HG03039 (cell line): ENCODE measurements around the gene FAM20C.
"Not testable (repeated sequence)": the region's sequence is repeated elsewhere in the genome, so short reads cannot be mapped to it uniquely, and the experiment has no call there.

Experiments
- ATAC-seq: cut with Tn5 transposase; IDR thresholded peaks from one replicate; pipeline ENCODE4 v1.9.1; 2021; ENCODE audit warnings: mild to moderate bottlenecking, moderate library complexity; ENCODE audit not compliant: unreplicated experiment

Gene FAM20C

DNA sequence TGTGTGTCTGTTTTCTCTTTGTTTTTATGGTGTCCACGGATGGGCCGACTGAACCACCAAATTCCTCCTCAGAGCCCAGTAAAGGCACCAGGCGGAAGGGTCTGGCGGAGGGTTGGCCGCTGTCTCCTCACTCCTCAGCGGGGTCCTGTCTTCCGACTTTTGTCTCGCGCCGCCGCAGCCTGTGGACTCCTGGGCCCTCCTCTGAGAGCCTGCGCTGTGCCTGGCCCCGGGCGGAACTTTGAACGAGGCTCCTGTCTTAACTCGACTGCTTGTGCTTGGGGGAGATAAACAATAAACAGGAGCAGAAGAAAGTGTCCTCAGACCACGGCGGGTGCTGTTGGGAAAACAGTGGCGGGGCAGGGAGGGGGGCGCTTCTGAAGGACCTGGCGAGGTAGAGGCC, 2.2 kb upstream of the FAM20C start:
- ATAC-seq: no peak

DNA sequence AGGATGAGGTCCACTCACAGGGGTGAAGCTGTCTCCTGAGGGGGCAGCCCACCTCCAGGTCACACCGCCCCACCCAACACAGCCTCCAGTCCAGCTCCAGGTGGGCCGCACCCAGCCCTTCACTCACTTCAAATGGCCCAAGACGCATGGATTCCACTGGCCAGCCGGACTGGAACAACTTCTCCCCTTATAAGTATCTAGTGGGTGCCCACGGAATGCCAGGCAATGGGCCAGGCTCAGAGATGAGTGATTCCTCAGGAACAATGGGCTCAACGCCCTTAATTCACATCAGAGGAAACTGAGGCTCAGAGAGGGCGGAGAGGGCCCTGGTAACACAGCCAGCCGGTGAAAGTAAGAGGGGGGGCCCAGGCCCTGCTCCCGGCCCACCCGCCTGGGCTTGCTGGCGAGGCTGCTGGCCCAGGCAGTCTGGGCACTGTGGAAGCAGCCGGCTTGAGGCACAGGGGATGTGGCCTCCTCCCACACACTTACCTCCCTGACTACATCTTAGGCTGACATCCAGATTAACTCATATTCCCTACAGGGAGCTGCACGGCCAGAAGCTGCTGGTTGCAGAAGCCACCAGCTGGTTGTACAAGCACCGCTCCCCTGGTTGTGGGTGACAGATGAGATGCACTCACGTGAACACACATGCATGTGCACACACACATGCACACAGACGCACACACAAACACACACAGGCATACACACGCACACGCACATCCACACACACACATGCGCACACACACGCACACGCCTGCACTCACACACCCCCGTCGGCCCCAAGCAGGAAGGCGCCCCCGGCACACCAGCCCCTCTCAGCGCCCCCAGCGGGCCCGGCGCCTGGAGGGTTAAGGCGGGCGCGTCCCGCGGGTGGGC, 1.0 kb upstream of the FAM20C start:
- ATAC-seq: no peak

DNA sequence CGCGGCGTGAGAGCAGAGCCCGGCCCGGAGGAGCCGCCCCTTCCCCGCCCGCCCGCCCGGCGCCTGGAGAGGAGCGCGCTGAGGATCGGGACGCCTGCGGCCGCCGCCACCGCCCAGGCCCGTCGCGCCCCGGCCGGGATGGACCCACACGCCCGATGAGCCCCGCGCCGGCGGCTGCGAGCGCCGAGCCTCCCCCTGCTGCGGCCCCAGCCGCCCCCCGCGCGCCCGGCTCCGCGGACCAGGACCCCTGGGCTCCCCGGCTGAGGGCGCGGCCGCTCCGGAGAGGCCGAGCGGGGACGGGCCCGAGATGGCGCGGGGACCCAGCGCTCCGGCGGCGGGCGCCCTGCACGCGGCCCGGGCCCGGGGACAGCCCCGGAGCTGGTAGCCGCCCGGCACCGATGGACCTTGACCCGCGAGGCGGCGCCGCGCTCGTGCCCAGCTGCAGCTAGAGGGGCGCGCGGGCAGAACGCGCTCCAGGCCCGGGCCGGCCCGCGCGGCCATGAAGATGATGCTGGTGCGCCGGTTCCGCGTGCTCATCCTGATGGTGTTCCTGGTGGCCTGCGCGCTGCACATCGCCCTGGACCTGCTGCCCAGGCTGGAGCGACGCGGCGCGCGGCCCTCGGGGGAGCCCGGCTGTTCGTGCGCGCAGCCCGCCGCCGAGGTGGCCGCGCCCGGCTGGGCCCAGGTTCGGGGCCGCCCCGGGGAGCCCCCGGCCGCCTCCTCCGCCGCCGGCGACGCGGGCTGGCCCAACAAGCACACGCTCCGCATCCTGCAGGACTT, 520 bp downstream of the FAM20C start:
- no peak for ATAC-seq

DNA sequence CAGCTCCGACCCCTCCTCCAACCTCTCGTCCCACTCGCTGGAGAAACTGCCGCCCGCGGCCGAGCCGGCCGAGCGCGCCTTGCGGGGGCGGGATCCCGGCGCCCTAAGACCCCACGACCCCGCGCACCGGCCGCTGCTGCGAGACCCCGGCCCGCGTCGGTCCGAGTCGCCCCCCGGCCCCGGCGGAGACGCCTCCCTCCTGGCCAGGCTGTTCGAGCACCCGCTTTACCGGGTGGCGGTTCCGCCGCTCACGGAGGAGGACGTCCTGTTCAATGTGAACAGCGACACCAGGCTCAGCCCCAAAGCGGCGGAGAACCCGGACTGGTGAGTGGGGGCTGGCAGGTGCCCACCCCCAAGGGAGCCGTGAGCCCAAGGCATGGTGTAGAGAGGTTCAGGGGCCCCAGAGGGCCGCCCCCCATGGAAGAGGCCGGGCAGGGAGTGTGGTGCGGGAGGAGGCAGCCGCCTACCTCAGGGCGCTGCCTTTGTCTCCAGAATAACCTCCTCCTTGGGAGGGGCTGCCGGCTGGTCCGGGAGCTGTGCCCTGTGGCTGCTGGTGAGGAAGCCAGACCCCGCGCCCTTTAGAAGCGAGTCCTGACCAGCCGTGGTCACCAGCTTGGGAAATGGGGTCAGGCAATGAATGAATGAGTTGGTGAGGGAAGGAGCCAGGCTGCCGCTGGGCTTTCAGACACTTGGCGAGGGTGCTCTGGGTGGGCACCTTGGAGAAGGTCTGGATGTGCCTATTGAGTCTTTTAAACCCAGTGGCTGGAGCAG, 1.3 kb downstream of the FAM20C start:
- no peak for ATAC-seq

DNA sequence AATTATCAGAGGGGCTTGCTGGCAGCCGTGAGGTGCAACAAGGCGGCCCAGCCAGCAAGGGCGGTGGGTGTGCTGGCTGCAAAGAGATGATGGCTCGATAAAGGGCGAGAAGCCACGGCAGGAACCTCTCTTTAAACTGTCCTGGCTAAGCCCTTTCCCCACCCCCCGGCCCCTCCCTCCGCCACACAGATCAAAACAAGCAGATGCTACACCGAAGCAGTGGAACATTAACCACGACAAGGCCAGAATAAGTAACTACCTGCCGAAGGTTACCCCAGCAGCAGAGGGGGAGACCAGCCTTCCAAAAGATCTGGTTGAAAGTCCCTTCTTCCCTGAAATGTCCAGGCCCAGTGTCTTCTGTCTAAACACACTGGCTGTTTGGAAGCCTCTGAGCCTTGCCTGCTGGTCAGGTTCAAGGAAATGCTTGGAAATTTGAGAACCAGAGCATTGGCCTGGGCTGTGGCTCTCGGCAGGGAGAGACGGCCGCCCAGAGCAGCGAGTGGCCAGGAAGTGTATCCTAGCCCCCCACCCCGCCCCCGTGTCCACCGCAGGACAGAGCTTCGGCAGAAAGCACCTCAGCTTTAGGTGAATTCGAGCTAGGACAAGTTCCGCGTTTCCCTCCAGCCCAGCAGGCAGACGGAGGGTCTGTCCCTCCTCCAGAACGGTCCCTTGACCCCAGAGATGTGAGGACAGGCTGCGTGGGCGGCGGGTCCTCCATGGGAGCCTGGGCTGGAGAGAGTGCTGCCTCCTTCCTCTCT, 2.1 kb downstream of the FAM20C start:
- ATAC-seq: no peak

DNA sequence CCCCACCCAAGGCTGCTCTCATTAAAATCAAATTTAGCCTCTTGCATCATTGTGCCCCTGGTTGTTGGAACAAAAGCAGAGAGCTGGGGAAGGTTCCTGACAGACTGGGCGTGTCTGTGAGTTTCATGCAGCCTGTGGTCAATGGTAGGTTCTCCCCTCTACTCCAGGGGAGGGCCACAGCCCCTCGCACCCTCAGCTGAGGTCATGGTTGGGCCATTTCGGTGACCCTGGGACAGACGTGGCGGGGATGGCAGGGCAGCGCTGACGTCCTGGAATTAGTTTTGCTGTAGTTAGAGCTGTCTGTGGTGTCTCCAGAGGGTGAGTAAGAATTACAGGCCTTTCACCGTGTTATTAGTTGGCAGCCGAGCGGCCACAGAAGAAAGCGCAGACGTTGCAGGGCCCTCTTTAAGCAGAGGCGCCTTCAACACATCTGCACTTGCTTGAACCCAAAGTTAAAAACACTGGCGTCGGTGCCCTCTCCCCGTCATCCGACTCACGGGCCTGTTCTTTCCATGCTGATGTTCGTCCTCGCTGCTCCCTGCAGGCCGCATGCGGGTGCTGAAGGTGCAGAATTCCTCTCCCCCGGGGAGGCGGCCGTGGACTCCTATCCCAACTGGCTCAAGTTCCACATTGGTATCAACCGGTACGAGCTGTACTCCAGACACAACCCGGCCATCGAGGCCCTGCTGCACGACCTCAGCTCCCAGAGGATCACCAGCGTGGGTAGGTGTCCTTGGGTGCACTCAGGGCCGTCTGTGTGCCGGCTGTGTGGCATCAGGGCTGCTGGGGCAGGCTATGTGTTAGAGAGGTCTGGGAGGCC, 2.8 kb downstream of the FAM20C start:
- no peak for ATAC-seq

DNA sequence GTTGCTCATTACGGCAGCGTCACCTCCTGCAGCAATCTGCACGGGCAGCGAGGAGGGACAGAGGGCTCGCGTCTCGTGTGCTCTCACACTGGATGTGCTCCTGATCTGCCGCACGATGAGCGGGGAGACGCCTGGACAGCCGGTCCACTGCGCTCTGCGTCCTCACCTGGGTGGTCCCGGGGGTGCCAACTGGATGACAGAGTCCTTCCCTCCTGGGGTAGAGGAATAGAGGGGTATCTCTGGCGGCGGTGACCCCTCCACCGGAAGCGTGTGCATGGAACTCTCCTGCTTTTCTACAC, 3.4 kb downstream of the FAM20C start:
- no peak for ATAC-seq

DNA sequence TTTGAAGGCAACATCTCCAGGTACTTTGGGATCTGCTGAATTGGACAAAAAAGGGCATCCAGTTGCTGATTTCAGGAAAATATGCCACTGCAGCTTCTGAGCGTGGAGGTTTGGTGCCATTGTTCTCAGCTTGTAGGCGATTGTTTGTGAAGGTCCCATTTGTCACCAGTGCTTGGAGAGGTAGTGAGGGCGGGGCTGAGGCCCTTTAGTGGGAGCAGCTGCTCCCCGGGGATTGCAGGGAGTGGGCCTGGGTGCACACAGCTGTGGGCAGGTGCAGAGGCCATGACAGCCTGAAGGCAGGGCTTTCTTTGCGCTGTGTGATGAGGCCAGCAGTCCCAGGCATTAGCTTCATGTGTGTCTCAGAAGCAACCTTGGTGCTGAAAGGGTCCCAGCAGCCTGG, 3.9 kb downstream of the FAM20C start:
- no peak for ATAC-seq

DNA sequence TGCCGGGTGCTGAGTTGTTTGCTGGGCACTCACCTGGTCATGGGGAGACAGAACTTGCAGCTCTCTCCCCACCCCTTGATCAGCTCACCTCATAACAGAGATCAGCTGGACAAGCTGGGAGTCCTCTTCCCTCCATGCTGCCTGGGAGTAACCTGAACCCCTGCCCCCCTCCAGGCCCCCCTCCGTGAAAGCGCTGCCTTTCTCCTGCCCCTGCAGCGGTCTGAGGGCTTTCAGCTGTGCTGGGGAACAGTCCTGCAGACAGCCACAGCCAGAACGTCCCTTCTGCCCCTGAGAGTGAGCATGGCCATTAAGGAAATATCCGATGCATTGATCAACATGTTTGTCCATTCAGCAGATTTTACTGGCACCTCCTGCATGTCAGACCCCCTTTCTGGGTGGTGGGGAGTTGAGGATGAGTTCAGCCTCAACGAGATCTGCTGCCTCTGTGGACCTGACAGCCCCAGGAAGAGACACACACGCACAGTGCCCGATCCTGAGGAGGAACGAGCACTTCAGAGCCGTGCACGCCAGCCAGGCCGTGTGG, 4.5 kb downstream of the FAM20C start:
- ATAC-seq: no peak

DNA sequence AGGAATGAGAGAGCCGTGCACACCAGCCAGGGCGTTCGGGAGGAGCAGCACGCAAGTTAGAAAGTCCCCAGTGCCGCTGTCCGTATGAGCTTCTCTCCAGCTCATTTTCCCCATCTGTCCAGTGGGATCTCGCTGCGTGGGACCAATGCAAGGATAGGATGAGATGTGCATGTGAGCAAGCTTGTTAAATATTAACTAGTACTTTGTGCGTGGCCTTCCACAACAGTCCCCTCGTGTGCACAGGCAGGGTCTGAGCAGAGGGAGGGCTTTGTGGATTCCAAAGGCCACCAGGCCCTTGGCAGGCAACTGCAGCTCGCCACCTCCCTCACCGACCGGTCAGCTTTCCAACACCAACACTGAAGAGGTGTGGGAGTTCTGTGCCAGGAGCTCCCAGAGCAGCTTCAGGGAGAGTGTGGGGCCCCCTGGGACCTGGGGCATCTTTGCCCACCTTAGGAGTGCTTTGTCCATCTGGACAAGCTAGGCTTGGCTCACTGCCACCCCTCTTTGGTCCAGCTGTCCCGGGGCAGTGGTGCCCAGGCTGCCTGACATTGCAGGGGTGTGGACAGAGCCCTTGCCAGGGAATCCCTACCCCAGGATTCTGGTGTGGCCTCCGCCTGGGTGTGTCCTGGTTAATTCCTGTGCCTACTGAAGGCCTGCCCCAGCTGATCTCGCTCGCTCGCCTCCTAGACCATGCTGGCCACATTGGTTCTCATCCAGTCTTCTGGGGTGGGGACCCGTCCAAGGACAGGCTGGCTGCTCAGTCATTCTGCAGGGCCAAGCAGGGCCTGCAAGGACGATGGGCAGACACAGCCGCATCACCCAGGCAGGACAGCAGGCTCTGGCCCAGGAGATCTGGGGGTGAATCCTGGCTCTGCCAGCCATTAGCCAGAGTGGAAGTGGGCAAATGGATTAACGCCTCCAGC, 5.3 kb downstream of the FAM20C start:
- ATAC-seq: no peak

DNA sequence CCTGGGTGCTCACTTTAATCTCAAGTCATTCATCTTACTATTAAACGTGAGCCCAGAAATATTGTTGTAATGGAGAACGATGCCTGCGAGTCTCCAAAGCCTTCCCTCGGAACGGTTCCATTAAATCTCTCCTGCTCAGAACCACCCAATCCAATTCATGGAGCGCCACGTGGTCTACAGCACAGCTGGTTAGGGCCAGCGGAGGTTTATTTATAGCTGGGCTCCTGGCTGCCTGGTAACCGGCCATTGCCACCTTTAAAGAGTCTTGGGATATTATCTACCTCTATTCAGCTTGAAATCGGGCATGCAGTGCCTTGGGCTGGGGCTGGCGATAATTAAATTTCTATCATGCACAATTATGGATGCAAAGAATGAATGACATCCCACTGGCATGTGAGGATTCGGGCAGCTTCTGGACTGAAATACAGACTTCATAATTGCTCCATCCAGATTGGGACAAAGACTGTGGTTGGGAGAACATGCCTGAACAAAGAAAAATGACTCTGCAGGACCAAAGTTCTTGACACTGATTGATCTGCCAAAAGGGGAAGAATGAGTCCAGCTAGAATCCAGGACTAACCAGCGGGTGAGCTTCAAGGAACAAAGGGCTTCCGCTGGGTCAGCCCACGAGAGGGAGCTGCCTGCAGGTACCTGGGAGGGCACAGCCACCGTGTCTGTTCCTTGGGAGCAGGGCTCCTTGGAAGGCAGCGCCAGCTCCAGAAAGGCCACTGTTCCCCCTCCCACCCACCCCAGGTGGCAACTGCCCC, 7.3 kb downstream of the FAM20C start:
- ATAC-seq: no peak

DNA sequence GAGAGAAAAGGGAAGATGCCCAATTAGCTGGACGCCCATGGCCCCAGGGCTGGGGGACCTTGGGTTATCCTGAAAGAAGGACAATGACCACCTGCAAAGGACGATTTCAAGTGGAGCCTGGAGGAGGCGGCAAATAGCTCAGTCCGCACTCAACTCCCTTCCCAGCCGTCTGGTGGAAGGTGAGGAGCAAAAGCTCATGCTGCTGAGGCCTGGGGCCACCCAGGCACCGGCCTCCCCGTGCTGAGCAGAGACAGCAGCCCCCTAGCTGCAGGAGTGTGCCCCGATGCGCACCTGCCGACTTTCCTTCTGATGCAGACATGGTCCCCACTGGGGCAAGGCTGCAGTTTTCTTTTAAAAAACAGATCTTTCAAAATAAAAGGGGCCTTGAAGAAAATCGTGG, 7.9 kb downstream of the FAM20C start:
- ATAC-seq: no peak

DNA sequence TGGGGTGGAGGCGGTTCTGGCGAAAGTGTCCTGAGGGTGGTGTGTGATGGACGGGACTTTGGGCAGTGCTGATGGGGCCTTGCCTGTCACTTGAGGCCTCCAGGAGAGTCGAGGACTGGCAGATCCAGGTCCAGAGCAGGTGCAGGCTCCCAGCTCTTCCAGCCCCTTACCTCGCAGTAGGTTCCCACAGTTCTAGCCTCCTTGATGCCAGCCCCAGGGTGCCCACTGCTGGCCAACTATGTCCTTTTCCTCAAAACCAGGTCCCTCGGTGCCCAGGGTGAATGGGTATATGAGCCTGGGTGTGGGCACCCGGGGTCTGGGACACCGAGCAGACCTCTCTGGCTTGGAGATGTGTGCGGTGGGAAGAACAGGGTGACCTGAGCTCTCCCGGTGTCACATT, 8.3 kb downstream of the FAM20C start:
- ATAC-seq: no peak

DNA sequence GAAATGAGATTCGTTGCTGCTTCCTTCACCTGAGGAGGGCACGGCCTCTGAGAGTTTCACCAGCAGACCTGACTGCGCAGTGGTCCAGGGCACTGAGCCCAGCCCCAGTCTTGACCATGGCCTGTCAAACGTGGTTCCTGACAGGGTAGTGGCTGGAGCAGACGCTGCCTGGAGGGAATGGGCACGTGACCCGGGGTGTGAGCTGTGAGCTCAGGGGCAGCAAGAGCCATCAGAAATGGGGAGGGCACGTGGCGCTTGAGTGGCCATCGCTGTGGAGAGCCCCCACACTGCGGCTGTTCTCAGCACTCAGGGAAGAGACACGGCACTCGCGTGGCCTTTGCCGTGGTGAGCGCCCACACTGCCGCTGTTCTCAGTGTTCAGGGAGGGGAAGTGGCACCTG, 12.0 kb downstream of the FAM20C start:
- no peak for ATAC-seq

DNA sequence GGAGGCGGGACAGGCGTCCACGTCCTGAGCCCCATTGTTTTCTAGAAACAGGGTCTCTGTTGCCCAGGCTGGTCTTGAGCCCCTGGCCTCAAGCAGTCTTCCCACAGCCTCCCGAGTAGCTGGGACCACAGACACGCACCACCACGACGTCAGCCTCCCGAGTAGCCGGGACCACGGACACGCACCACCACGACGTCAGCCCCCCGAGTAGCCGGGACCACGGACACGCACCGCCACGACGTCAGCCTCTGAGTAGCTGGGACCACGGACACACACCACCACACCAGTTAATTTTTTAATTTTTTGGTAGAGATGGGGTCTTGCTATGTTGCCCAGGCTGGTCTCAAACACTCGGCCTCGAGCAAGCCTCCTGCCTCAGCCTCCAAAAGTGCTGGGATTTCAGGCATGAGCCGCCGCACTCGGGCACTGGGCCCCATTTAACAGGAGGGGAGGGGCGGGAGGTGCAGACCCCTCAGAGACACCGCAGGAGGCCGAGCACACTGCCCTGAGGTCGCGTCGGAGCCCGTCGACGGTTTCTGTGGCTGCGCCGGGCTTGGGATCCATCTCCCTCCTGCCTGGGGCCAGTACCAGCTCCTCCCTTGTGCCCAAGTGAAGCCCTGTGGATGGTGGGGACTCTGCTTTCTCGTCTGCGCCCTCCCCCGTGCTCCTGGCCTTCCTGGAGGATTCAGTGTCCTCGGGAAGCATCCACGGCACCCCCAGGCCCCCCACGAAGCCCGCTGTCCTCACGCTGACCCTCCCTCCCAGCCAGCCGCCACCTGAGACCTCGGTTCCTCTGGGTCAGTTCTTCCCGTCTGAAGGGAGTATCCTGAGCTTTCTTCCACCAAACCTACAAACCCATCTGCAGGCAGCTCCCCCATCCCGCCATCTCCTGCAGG, 13.0 kb downstream of the FAM20C start:
- ATAC-seq: no peak

DNA sequence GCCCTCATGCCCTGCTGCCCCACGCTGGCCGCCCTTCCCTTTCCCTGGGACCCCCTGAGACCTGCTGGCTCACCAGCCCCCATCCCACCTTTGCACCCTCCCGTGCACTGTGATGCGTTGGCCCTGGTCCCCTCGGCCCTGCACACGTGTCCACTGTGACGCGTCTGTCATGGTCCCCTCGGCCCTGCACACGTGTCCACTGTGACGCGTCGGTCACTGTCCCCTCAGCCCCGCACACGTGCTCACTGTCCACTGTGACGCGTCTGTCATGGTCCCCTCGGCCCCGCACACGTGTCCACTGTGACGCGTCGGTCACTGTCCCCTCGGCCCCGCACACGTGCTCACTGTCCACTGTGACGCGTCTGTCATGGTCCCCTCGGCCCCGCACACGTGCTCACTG, 14.0 kb downstream of the FAM20C start:
- not testable (repeated sequence) for ATAC-seq
